AG04449 (cell line): Measurements from ENCODE around the gene SLIT3.

Experiments used
- CTCF ChIA-PET: fragments of 350-600 bp; formaldehyde crosslinking; extraction: SDS; loops from one replicate; lab custom pipeline; 2021; ENCODE audit warnings: antibody characterized with exemption; lab: Yijun Ruan, JAX
- POLR2A ChIA-PET: fragments of 400-600, 350-600 bp; formaldehyde crosslinking; extraction: SDS; loops from one replicate; lab custom pipeline; 2020; ENCODE audit warnings: antibody characterized with exemption, inconsistent platforms; lab: Yijun Ruan, JAX
- DNase-seq: peaks from one replicate; pipeline ENCODE4 v3.0.0-alpha.2; 2010; ENCODE audit warnings: low read depth, low spot score
- H3K4me3 ChIP-seq: 2 replicates; pipeline ENCODE4 v1.5.1; 2011; ENCODE audit warnings: low read depth, mild to moderate bottlenecking, control low read depth, low read length
- CTCF ChIP-seq: IDR thresholded peaks from one replicate; pipeline ENCODE4 v1.5.1; 2011; ENCODE audit warnings: mild to moderate bottlenecking, moderate library complexity, low read length, control low read depth, inconsistent platforms; ENCODE audit not compliant: insufficient read depth; ENCODE audit errors: missing control alignments

Gene SLIT3

DNA sequence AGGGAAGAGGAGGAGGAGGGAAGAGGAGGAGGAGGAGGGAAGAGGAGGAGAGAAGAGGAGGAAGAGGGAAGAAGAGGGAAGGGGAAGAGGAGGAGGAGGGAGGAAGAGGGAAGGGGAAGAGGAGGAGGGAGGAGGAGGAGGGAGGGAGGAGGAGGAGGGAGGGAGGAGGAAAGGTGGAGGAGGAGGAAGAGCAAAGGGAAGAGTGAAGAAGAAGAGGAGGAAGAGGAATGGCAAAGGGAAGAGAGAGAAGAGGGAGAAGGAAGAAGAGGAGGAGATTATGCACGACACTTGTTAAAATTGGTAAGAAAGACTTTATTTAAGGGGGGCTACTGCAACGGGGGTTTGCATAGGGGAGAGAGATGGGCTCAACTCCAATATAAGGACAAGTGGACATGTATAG lies 221.2 kb downstream of the SLIT3 start:
- DNase-seq: no peak
- no peak for TF ChIP-seq CTCF
- CTCF ChIA-PET: interaction anchor here (1.4 kb wide), 1 partner anchor 27 kb away, joined by 3 read pairs; no protein-coding TSS in a partner anchor
- no peak overlapping the region for H3K4me3 ChIP-seq
- POLR2A ChIA-PET: no interaction called here

DNA sequence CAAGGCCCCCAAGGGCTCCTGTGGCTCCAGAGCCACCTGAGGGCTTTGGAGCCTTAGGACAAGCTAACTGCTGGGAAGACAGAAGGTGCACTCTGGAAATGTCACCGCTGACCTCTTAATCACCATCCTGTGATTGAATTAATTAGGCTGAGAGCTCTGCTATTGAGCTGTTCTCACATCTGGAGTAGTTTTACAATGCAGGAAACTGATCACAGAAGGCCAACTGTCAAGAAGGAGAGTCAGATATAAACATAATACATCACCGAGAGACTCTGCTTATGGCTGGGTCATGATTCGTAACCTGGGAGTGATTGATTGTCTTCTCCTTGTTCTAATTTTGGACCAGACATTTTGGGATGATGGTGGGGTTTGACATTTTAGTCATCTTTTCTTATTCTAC lies 226.1 kb downstream of the SLIT3 start:
- CTCF ChIA-PET: no interaction called here
- no peak for TF ChIP-seq CTCF
- DNase-seq: no peak
- POLR2A ChIA-PET: no interaction called here
- no peak overlapping the region for H3K4me3 ChIP-seq

GRCh38 chr5:169072233-169072632 lies 228.7 kb downstream of the SLIT3 start:
- POLR2A ChIA-PET: no interaction called here
- CTCF ChIA-PET: no interaction called here
- no peak for DNase-seq
- TF ChIP-seq CTCF: no peak
- H3K4me3 ChIP-seq: no peak overlapping the region

DNA sequence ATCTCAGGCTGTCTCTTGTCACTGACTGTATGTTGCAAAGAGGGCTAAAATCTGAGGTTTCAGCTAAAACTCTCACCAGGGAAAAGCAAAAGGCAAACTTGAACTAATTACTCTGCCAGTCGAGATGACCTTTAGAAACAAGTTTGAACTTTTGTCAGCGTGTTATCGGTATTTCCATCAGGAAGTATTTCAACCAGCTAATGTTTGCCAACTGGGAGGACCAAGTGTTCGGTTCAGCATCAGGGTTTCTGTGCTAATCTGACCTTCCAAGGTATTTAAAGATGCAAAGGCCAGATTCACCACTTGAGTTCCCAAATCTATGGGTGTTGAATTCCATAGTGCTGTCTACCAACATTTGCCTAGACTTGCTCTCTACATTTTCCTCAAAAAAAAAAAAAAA lies 230.5 kb downstream of the SLIT3 start:
- POLR2A ChIA-PET: no interaction called here
- no peak for DNase-seq
- H3K4me3 ChIP-seq: no peak overlapping the region
- CTCF ChIA-PET: no interaction called here
- no peak for TF ChIP-seq CTCF

DNA sequence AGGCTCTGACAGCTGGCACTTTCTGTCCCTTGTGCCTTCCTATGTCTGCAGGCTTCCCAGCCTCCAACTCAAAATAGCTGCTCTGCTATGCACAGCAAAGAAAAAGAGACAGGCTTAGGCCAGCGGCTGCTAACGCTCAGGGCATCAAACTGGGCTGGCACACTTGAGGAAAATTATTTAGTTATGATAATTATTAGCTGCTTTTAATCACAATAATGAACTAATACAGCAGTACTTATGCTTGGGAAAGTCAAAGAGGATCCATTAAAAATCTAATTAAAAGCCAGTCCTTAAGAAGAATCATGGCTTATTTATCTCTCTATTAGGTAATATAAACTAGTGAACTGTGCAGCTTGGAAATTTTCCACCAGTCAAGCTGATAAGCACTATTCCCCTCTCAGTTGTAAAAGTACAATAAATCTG lies 233.2 kb downstream of the SLIT3 start:
- POLR2A ChIA-PET: no interaction called here
- H3K4me3 ChIP-seq: no peak overlapping the region
- CTCF ChIA-PET: interaction anchor here (0.9 to 1.2 kb wide), 2 partner anchors 9 to 10 kb away, joined by 3 read pairs; no protein-coding TSS in a partner anchor
- no peak for DNase-seq
- TF ChIP-seq CTCF: no peak

GRCh38 chr5:169065400-169065799 lies 235.5 kb downstream of the SLIT3 start:
- POLR2A ChIA-PET: no interaction called here
- CTCF ChIA-PET: no interaction called here
- H3K4me3 ChIP-seq: no peak overlapping the region
- DNase-seq: no peak
- TF ChIP-seq CTCF: no peak

GRCh38 chr5:169064093-169064492 lies 236.8 kb downstream of the SLIT3 start:
- CTCF ChIA-PET: no interaction called here
- no peak for DNase-seq
- POLR2A ChIA-PET: no interaction called here
- no peak overlapping the region for H3K4me3 ChIP-seq
- no peak for TF ChIP-seq CTCF
